Measurements from ENCODE around the gene MEI1.
A peak's percentile ranks its signal among the peaks of the same experiment; 100 is the strongest.

MEI1 gene

GRCh38 chr22:41687901-41688364 lies 11.4 kb upstream of the MEI1 start:
- DNase-seq (ENCODE audit: low read depth in 1 of 2, low spot score in 1 of 2): peak; percentile 45 to 61
- no peaks in the 10 kb centered on the region for H3K27me3 ChIP-seq (ENCODE audit: insufficient read depth, poor library complexity, severe bottlenecking)
- peak overlapping the region; percentile 85 for H3K4me3 ChIP-seq (replicated peaks; ENCODE audit: insufficient read depth, low read length)
- H3K27ac ChIP-seq (replicated peaks): peak overlapping the region; percentile 95
- TF ChIP-seq GABPA (IDR thresholded peaks at IDR 0.05; ENCODE audit: low read depth): no peak

- TF ChIP-seq REST (IDR thresholded peaks at IDR 0.05; ENCODE audit: insufficient replicate concordance, low read depth): peak; percentile 45
- TF ChIP-seq POLR2AphosphoS5 (IDR thresholded peaks at IDR 0.05; ENCODE audit: low read depth): peak; percentile 89
- TF ChIP-seq SPI1 (IDR thresholded peaks at IDR 0.05; ENCODE audit: borderline replicate concordance, low read depth): peak; percentile 41; the same call in 1 of the 2 replicates
- TF ChIP-seq CTCF (IDR thresholded peaks at IDR 0.05; ENCODE audit: insufficient read depth, low read length): no peak
- TF ChIP-seq GABPA (IDR thresholded peaks at IDR 0.05; ENCODE audit: low read depth): peak; percentile 88
- Histone ChIP-seq H3K27ac (replicated peaks) (peak within 1 kb of the TSS; percentile 95), H3K27me3 (ENCODE audit: insufficient read depth, poor library complexity, severe bottlenecking) (no peaks in the 10 kb centered on the region), H3K4me3 (replicated peaks; ENCODE audit: insufficient read depth, low read length) (peak within 1 kb of the TSS; percentile 85)
- peak; percentile 94 to 95 for DNase-seq (ENCODE audit: low read depth in 1 of 2, low spot score in 1 of 2)
Observed at GRCh38 chr22:41688365-41689211, 10.7 kb upstream of the MEI1 start, which contains the start of gene SNU13. SNU13 (minus strand) TSS chr22:41688867; CDS start chr22:41688796, 71 bp downstream.

- no peak overlapping the region for H3K4me3 ChIP-seq (replicated peaks; ENCODE audit: insufficient read depth, low read length)
- TF ChIP-seq REST (IDR thresholded peaks at IDR 0.05; ENCODE audit: insufficient replicate concordance, low read depth) (no peak), GABPA (IDR thresholded peaks at IDR 0.05; ENCODE audit: low read depth) (no peak), CTCF (IDR thresholded peaks at IDR 0.05; ENCODE audit: insufficient read depth, low read length) (no peak)
- H3K27ac ChIP-seq (replicated peaks): no peak overlapping the region
- H3K27me3 ChIP-seq (ENCODE audit: insufficient read depth, poor library complexity, severe bottlenecking): no peaks in the 10 kb centered on the region
- DNase-seq (ENCODE audit: low read depth in 1 of 2, low spot score in 1 of 2): no peak
Observed at GRCh38 chr22:41690476-41690875, 8.8 kb upstream of the MEI1 start.

- DNase-seq (ENCODE audit: low read depth in 1 of 2, low spot score in 1 of 2): no peak
- H3K27ac ChIP-seq (replicated peaks): no peak overlapping the region
- no peak for TF ChIP-seq CTCF (IDR thresholded peaks at IDR 0.05; ENCODE audit: insufficient read depth, low read length)
- no peak for TF ChIP-seq REST (IDR thresholded peaks at IDR 0.05; ENCODE audit: insufficient replicate concordance, low read depth)
- no peak for TF ChIP-seq GABPA (IDR thresholded peaks at IDR 0.05; ENCODE audit: low read depth)
- no peak for TF ChIP-seq SPI1 (IDR thresholded peaks at IDR 0.05; ENCODE audit: borderline replicate concordance, low read depth)
- TF ChIP-seq POLR2AphosphoS5 (IDR thresholded peaks at IDR 0.05; ENCODE audit: low read depth): no peak
- no peak overlapping the region for H3K4me3 ChIP-seq (replicated peaks; ENCODE audit: insufficient read depth, low read length)
- H3K27me3 ChIP-seq (ENCODE audit: insufficient read depth, poor library complexity, severe bottlenecking): no peaks in the 10 kb centered on the region
Observed at GRCh38 chr22:41695211-41695610, 4.1 kb upstream of the MEI1 start.

Data from HL-60 (cell line).